Fibroblast of skin of left biceps (primary cell): Measurements from ENCODE around the gene GPANK1.

Experiments used
- DNase-seq, 2 experiments: peaks; one replicate each; pipeline ENCODE4 v3.0.0-alpha.2; 2013; ENCODE audit warnings: low read depth in 2 of 2

The GPANK1 gene

DNA sequence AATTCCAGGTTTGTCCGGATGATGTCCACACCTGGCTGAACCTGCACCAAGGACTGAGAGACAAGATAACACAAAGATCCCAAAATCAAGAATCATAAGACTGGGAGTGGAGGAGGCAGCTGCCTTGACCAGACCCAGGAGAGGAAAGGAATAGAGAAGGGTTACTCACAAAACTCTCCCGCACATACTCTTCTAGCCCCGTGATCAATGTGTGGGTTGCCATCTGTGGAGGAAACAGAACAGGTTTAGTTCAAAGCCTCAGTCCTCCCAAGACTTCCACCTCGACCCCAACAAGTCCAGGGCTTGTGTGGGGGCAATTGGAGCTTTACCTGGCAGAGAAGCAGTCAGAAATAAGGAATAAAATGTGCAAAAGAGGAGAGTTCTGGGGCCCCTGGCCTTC lies 23.4 kb downstream of the GPANK1 start:
- DNase-seq = no peak

GRCh38 chr6:31640612-31641011 lies 24.2 kb downstream of the GPANK1 start:
- no peak for DNase-seq

DNA sequence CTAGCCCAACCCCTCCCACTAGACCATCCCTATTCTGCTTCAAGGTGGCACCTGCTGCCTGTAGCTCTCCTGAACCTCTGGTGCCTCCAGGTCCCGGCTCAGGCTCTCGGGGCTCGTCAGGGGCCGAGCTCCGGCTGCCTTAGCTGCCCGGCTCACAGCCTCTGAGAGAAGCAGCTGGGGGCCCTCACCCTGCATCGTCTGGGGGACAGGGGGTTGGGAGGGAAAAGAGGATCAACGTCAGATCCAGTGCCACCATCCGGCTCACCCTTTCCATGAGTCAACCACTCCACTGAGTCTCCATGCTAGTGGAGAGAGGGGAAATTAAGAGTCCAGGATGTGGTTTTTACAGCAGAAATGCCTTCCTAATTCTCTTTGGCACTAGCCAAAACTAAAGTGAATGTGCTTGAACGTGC lies 25.3 kb downstream of the GPANK1 start:
- DNase-seq = no peak

- no peak for DNase-seq
Observed at GRCh38 chr6:31639043-31639442, 25.8 kb downstream of the GPANK1 start.

GRCh38 chr6:31636698-31637596 lies 27.9 kb downstream of the GPANK1 start:
- no peak for DNase-seq

DNA sequence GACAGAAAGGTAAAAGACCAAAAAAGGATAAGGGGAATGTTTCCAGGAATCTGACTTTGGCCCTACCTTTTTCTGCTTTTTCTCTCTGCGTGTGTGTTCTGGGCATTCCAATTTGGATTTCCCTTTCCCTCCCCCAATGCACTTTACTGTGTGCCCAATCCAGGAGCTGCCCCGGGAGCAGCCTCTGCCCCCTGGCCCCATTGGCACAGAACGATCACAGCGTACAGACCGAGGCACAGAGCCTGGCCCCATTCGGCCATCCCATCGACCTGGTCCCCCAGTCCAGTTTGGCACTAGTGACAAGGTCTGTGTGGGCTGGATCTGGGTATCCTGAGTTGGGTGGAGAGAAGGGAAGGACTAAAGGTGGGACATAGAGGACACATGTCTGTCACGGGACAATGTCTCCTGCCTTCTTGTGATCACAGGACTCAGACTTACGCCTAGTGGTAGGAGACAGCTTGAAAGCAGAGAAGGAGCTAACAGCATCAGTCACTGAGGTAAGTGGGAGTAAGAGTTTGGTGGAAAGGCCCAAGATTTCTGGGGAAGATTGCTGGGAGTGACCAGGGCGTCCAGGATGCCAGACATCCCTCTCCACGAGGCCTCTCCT lies 29.7 kb downstream of the GPANK1 start:
- no peak for DNase-seq

DNA sequence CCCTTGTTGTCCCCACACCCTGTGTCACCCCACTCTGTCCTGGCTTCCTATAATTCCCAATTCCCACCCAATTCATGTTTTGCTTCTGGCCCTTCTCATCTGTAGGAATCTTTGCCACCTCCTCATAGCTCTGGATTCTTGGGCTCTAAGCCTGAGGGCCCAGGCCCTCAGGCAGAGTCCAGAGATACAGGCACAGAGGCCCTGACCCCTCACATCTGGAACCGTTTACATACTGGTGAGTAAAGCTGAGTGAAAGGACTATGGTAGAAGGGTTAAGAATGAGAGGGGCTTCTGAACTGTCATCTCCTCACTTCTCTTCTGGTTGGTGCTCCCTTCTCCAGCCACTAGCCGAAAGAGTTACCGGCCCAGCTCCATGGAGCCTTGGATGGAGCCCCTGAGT lies 30.7 kb downstream of the GPANK1 start:
- DNase-seq = no peak

GRCh38 chr6:31633447-31633846 lies 31.4 kb downstream of the GPANK1 start:
- DNase-seq = no peak

GRCh38 chr6:31632279-31632946 lies 32.4 kb downstream of the GPANK1 start:
- DNase-seq = no peak

GRCh38 chr6:31631681-31632278 lies 33.0 kb downstream of the GPANK1 start:
- DNase-seq = no peak

DNA sequence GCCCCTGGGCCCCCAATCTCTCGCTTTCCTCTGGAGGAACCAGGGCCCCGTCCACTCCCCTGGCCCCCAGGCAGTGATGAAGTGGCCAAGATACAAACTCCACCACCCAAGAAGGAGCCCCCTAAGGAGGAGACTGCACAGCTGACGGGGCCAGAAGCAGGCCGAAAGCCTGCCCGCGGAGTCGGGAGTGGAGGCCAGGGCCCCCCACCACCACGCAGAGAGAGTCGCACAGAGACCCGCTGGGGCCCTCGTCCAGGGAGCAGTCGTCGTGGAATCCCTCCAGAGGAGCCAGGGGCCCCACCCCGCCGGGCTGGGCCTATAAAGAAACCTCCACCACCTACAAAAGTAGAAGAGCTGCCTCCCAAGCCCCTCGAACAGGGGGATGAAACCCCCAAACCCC lies 33.6 kb downstream of the GPANK1 start:
- no peak for DNase-seq

- DNase-seq = no peak
Observed at GRCh38 chr6:31630177-31630934, 34.4 kb downstream of the GPANK1 start.

GRCh38 chr6:31629014-31629413 lies 35.8 kb downstream of the GPANK1 start:
- DNase-seq = no peak

GRCh38 chr6:31627690-31628287 lies 37.0 kb downstream of the GPANK1 start:
- DNase-seq = no peak

- no peak for DNase-seq
Observed at GRCh38 chr6:31626952-31627351, 37.8 kb downstream of the GPANK1 start.

GRCh38 chr6:31624070-31624469 lies 40.7 kb downstream of the GPANK1 start:
- no peak for DNase-seq

DNA sequence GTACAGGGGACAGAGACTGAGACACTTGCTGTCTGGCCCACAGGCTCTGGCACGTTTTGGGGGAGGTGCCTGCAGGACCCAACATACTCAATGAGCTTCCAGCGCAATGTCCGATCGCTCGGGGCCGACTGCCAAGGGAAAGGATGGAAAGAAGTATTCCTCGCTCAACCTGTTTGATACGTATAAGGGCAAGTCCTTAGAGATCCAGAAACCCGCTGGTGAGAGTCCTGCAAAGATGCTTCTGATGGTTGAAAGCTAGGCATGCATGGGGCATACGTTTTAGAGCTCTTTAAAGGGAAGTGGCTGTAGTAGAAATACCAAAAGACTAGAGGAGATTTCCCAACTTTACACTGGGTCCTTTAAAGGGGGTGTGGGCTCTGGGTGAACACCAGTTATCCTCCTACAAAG lies 42.1 kb downstream of the GPANK1 start:
- DNase-seq = no peak

DNA sequence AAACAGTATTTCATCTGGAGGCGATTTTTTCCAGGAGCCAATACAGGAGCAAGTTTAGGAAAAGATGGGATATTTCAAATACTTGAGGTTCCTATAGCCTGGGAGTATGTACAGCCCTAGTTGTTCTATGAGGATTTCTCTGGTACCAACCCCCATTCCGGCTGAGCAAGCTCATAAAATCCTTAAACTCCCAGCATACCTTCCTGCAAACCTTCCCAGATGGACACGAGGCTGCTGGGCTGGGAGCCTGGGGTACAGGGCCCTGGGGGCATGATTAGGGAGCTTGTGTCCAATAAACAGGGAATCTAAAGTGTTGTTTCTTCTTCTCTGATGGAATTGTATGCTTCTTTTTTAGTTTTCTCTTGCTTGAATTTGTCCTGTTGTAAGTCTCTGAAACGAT lies 42.8 kb downstream of the GPANK1 start:
- DNase-seq = no peak

DNA sequence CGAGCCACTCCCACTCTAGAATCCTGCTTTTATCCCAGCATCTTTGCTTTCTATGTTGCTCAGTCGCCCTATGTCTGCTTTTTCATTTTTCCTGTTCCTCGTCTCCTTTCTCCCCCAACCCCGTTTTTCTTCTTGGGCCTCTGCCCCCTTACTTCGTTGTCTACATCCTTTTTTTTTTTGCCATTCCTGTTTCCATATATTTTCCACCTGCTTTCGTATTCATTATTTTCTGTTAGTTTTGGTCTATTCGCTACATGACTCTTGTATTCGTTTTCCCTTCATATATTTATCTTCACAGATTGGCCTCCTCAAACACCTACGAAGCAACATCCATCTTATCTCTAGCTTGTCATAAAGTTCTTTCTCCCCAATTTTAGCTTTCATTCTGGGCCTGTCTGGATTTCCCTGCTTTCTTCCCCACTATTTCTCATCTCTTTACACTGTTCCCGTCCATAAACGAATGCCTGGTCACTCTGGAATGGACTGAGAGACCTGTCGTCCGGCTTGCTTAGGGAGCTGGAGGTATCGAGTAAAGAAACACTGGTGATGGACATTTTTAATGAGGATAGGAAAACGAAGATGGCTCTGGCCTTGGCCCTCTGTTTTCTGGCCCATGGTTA lies 43.4 kb downstream of the GPANK1 start:
- no peak for DNase-seq

GRCh38 chr6:31620586-31621319 lies 44.0 kb downstream of the GPANK1 start, which contains the start of gene PRRC2A:
PRRC2A (plus strand) TSS chr6:31620715; CDS start chr6:31622790, 2,075 bp downstream.
- peak; percentile 28 to 99 for DNase-seq
